OCI-LY1 (cell line): ENCODE data around the gene CEP57L1.

ENCODE experiments used
- EZH2 ChIP-seq: fragments of 200-600 bp; sonication (generic), shearing (Covaris generic); IDR thresholded peaks from 2 replicates; pipeline ENCODE4 v1.8.0; 2017; ENCODE audit warnings: borderline replicate concordance, mixed run types, mild to moderate bottlenecking, antibody characterized with exemption, low read length, moderate library complexity, mixed read lengths
- TF ChIP-seq, protein P1 (sequence below): fragments of 200-600 bp; sonication (generic), shearing (Covaris generic); IDR thresholded peaks from 2 replicates; pipeline ENCODE4 v1.5.1; 2017; ENCODE audit warnings: mild to moderate bottlenecking, antibody characterized with exemption, low read length, moderate library complexity, mixed read lengths

DNA sequence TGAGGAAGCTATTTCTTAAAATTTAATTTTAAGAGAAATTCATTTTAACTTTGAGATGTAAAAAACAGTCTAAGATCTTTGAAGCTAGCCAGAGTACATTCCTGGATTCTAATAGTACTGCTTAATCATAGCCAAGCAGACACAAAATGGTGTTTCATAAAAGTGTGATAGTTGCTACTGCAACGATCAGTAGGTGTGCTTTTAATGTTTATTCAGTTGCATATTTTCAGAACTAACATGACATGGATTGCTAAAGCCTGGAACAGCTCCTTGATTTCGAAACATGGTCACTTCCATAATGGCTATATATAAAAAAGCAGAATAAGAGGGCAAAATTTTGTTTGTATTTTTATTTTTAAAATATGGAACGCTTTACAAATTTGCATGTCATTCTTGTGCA, 36.2 kb upstream of the CEP57L1 start:
- TF ChIP-seq, protein P1, sequence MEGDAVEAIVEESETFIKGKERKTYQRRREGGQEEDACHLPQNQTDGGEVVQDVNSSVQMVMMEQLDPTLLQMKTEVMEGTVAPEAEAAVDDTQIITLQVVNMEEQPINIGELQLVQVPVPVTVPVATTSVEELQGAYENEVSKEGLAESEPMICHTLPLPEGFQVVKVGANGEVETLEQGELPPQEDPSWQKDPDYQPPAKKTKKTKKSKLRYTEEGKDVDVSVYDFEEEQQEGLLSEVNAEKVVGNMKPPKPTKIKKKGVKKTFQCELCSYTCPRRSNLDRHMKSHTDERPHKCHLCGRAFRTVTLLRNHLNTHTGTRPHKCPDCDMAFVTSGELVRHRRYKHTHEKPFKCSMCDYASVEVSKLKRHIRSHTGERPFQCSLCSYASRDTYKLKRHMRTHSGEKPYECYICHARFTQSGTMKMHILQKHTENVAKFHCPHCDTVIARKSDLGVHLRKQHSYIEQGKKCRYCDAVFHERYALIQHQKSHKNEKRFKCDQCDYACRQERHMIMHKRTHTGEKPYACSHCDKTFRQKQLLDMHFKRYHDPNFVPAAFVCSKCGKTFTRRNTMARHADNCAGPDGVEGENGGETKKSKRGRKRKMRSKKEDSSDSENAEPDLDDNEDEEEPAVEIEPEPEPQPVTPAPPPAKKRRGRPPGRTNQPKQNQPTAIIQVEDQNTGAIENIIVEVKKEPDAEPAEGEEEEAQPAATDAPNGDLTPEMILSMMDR = no peak
- no peak for TF ChIP-seq EZH2
